ENCODE data around the gene TFEB.

Gene TFEB

DNA sequence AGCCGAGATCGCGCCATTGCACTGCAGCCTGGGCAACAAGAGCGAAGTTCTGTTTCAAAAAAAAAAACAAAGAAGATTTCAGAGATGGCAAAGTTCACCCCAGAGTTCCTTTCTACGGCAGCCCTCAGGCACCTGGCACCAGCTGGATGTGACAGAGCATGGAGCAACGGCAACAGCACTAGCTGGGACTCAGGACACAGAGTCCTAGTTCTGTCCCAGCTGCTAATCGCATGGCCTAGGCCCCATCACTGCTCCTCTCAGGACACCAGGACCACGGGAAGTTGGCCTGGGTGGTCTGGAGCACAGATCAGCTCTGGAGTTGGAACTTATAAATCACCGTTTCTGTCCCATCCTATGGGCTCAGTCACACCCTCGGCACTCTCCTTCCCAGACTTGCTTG, 10.7 kb upstream of the TFEB start:
- DNase-seq (ENCODE audit: low spot score) = no peak
- TF ChIP-seq CTCF (IDR thresholded peaks at IDR 0.05; ENCODE audit: extremely low read depth, insufficient read depth, missing control alignments) = no peak
- in situ Hi-C loops (cut with MboI; ENCODE audit: low pct_unique_long_range_greater_than_20kb, low sequenced_read_pairs, unreplicated experiment) = no loop called here

DNA sequence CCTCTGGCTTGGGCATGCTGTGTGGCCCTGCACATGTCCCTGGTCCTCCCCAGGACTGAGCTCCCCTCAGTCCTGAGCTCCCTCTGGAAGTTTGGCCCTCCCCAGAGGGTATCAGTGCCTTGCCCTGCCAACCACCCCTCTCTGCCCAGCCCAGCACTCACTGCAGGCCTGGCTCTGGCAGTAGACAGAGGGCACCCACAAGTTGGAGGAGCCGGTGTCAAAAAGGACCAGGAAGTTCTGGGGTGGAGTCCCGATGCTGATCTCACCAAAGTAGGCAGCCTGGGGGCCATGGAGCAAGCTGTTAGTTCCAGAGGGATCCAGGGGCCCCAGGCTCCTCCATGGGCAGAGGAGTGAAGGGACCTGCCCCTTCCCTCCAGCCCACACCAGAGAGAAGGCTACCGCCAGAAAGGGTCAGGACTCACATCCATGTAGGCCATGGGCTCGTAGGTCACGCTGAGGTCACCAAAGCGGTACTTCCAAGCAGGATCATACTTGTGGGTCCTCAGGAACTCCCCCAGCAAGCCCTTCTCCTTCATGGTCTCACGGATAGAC, 8.9 kb upstream of the TFEB start:
- in situ Hi-C loops (cut with MboI; ENCODE audit: low pct_unique_long_range_greater_than_20kb, low sequenced_read_pairs, unreplicated experiment) = no loop called here
- TF ChIP-seq CTCF (IDR thresholded peaks at IDR 0.05; ENCODE audit: extremely low read depth, insufficient read depth, missing control alignments) = no peak
- no peak for DNase-seq (ENCODE audit: low spot score)

DNA sequence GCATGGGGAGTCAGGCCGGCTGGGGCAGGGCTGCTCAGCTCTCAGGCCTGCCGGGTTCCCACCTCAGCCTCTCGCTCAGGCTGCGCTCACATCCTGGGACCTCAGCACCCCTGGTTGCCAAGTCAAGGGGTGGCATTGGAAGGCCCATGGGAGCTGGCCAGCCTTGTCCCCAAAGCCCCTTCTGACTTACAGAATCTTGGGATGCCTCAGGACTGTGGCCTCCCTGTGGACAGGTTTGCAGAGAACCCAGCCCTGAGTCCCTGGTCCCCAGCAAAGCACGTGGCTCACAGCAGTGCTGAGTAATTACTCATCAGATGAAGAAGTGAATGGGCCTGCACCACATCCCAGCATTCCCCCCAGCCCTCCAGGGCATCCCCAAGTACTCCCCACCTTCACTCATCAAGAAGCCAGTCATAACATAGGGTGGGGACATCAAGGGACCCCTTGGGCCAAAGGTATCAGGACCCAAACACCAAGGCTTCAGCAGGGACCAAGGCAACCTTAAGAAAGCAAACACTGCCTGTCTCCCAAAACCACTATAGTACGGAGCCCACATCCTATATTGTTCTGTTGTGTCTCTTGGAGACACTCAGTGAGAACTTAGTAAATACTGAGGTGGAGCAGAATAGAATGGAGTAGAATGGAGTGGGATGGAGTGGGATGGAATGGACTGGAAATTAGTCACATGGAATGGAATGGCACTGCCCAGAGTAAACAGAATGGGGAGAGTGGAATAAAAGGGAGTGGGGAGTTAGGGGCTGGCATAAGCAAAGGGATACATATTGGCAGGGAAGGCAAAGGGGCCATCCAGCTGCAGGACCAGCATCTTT, 8.2 kb upstream of the TFEB start:
- in situ Hi-C loops (cut with MboI; ENCODE audit: low pct_unique_long_range_greater_than_20kb, low sequenced_read_pairs, unreplicated experiment) = no loop called here
- TF ChIP-seq CTCF (IDR thresholded peaks at IDR 0.05; ENCODE audit: extremely low read depth, insufficient read depth, missing control alignments) = no peak

GRCh38 chr6:41741625-41742490, 6.5 kb upstream of the TFEB start:
- TF ChIP-seq CTCF (IDR thresholded peaks at IDR 0.05; ENCODE audit: extremely low read depth, insufficient read depth, missing control alignments) = no peak
- no peak for DNase-seq (ENCODE audit: low spot score)
- in situ Hi-C loops (cut with MboI; ENCODE audit: low pct_unique_long_range_greater_than_20kb, low sequenced_read_pairs, unreplicated experiment) = no loop called here

More for the DNA sequence above, 8.2 kb upstream of the TFEB start:
- DNase-seq (ENCODE audit: low spot score) = no peak

DNA sequence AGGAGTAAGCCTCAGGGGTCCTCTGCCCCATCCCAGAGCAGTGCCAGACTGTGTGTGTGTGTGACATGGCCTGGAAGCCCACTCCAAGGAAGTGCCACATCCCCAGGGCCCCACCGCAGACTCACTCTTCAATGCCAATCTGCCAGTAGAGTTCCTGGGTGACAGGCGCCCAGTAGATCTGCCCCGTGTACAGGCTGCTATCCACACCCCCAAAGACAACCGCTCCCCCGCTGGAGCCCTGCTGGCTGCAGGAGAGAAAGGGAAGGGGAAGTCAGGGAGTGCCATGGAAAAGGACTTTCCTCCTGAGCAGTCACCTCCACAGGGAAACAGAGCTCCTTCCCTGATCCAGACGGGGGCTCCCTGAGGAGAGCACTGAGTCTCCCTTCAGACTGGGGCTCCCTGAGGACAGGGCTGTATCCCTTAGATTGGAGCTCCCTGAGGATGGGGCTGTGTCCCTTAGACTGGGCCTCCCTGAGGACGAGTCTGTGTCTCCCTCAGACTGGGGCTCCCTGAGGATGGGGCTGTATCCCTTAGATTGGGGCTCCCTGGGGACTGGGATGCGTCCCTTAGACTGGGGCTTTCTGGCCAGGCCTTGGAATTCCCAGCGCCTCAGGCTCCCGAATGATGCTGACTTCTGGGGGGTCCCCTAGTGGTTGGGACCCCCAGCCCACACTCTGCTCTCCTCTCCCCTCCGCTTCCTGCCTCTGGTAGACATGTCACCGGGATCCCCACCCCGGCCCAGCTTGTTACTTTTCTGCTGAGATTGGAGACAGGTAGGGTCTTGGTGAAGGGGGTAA, 5.2 kb upstream of the TFEB start:
- TF ChIP-seq CTCF (IDR thresholded peaks at IDR 0.05; ENCODE audit: extremely low read depth, insufficient read depth, missing control alignments) = no peak
- DNase-seq (ENCODE audit: low spot score) = no peak
- in situ Hi-C loops (cut with MboI; ENCODE audit: low pct_unique_long_range_greater_than_20kb, low sequenced_read_pairs, unreplicated experiment) = no loop called here

GRCh38 chr6:41739041-41739440, 3.6 kb upstream of the TFEB start:
- no peak for DNase-seq (ENCODE audit: low spot score)
- in situ Hi-C loops (cut with MboI; ENCODE audit: low pct_unique_long_range_greater_than_20kb, low sequenced_read_pairs, unreplicated experiment) = no loop called here
- TF ChIP-seq CTCF (IDR thresholded peaks at IDR 0.05; ENCODE audit: extremely low read depth, insufficient read depth, missing control alignments) = no peak

All from GM13977 (cell line).